Adipocyte (in vitro differentiated cells): ENCODE data around the gene SEH1L.
"Not testable (repeated sequence)": the region's sequence is repeated elsewhere in the genome, so short reads cannot be mapped to it uniquely, and the experiment has no call there.

Experiments
- DNase-seq: peaks from one replicate; pipeline ENCODE4 v3.0.0-alpha.2; 2015; ENCODE audit warnings: low read depth
- H3K27me3 ChIP-seq: replicated peaks from 2 replicates; pipeline ENCODE4 v1.7.0; 2013; ENCODE audit warnings: mild to moderate bottlenecking, low read length, moderate library complexity; ENCODE audit not compliant: control insufficient read depth, insufficient read depth
- H3K36me3 ChIP-seq: 2 replicates; pipeline ENCODE4 v1.7.0; 2013; ENCODE audit warnings: low read length, mild to moderate bottlenecking, moderate library complexity; ENCODE audit not compliant: control insufficient read depth, insufficient read depth, severe bottlenecking
- H3K4me1 ChIP-seq: 2 replicates; pipeline ENCODE4 v1.7.0; 2013; ENCODE audit warnings: mild to moderate bottlenecking, low read length, moderate library complexity; ENCODE audit not compliant: control insufficient read depth, insufficient read depth
- H3K4me3 ChIP-seq: 2 replicates; pipeline ENCODE4 v1.7.0; 2013; ENCODE audit warnings: mild to moderate bottlenecking, low read length, moderate library complexity
- H3K9ac ChIP-seq: 2 replicates; pipeline ENCODE4 v1.7.0; 2013; ENCODE audit warnings: mild to moderate bottlenecking, low read length, moderate library complexity
- H3K9me3 ChIP-seq: 2 replicates; pipeline ENCODE4 v1.7.0; 2013; ENCODE audit warnings: mild to moderate bottlenecking, low read length, moderate library complexity; ENCODE audit not compliant: control insufficient read depth

The SEH1L gene

GRCh38 chr18:12980065-12980464 lies 32.3 kb downstream of the SEH1L start:
- peaks cover 47% of the 10 kb centered on the region for H3K36me3 ChIP-seq
- not testable (repeated sequence) for H3K9me3 ChIP-seq, DNase-seq, H3K4me1 ChIP-seq, H3K9ac ChIP-seq, H3K27me3 ChIP-seq, H3K4me3 ChIP-seq

GRCh38 chr18:12989397-12990122 lies 41.7 kb downstream of the SEH1L start:
- Histone ChIP-seq H3K4me1 (peaks cover 16% of the 10 kb centered on the region), H3K4me3 (no peak overlapping the region)

GRCh38 chr18:12990123-12990475 lies 42.3 kb downstream of the SEH1L start:
- H3K36me3 ChIP-seq = peaks cover 10% of the 10 kb centered on the region
- H3K9me3 ChIP-seq = no peaks in the 10 kb centered on the region
- DNase-seq = no peak
- H3K4me3 ChIP-seq = peak overlapping the region; percentile 87
- peaks cover 16% of the 10 kb centered on the region for H3K4me1 ChIP-seq
- peak overlapping the region; percentile 92 for H3K9ac ChIP-seq
- H3K27me3 ChIP-seq = no peaks in the 10 kb centered on the region

More at GRCh38 chr18:12989397-12990122, 41.7 kb downstream of the SEH1L start:
- Histone ChIP-seq H3K9me3 (no peaks in the 10 kb centered on the region), H3K36me3 (peaks cover 14% of the 10 kb centered on the region), H3K27me3 (no peaks in the 10 kb centered on the region), H3K9ac (no peak overlapping the region)
- no peak for DNase-seq

GRCh38 chr18:12990641-12990966 lies 42.8 kb downstream of the SEH1L start:
- H3K4me3 ChIP-seq = peak overlapping the region; percentile 87
- H3K4me1 ChIP-seq = peaks cover 16% of the 10 kb centered on the region
- DNase-seq = no peak
- H3K27me3 ChIP-seq = no peaks in the 10 kb centered on the region
- H3K36me3 ChIP-seq = peaks cover 7% of the 10 kb centered on the region
- peak overlapping the region; percentile 92 for H3K9ac ChIP-seq
- no peaks in the 10 kb centered on the region for H3K9me3 ChIP-seq

GRCh38 chr18:12990967-12991820 lies 43.4 kb downstream of the SEH1L start, which contains the start of gene CEP192:
CEP192 (plus strand) TSS chr18:12991362; CDS start chr18:12999425, 8,063 bp downstream.
- H3K4me3 ChIP-seq = peak within 1 kb of the TSS; percentile 87
- peak within 1 kb of the TSS; percentile 92 for H3K9ac ChIP-seq
- no peaks in the 10 kb centered on the region for H3K27me3 ChIP-seq
- peak; percentile 99 for DNase-seq
- H3K36me3 ChIP-seq = peaks cover 7% of the 10 kb centered on the region
- H3K9me3 ChIP-seq = no peaks in the 10 kb centered on the region
- H3K4me1 ChIP-seq = peaks cover 16% of the 10 kb centered on the region

- Histone ChIP-seq H3K36me3 (peaks cover 4% of the 10 kb centered on the region), H3K4me3 (peak overlapping the region; percentile 87), H3K9me3 (no peaks in the 10 kb centered on the region), H3K27me3 (no peaks in the 10 kb centered on the region), H3K9ac (peak overlapping the region; percentile 92), H3K4me1 (peaks cover 16% of the 10 kb centered on the region)
- DNase-seq = no peak
These were observed 44.0 kb downstream of the SEH1L start for GRCh38 chr18:12991821-12992179.

- DNase-seq = no peak
- H3K27me3 ChIP-seq = no peaks in the 10 kb centered on the region
- H3K36me3 ChIP-seq = no peaks in the 10 kb centered on the region
- H3K9me3 ChIP-seq = no peaks in the 10 kb centered on the region
- peaks cover 16% of the 10 kb centered on the region for H3K4me1 ChIP-seq
- no peak overlapping the region for H3K9ac ChIP-seq
- H3K4me3 ChIP-seq = no peak overlapping the region
These were observed 45.6 kb downstream of the SEH1L start for GRCh38 chr18:12993439-12993838.

- Histone ChIP-seq H3K4me3 (no peak overlapping the region), H3K36me3 (no peaks in the 10 kb centered on the region), H3K9me3 (no peaks in the 10 kb centered on the region), H3K27me3 (no peaks in the 10 kb centered on the region), H3K4me1 (peaks cover 15% of the 10 kb centered on the region), H3K9ac (no peak overlapping the region)
- no peak for DNase-seq
These were observed 47.6 kb downstream of the SEH1L start for GRCh38 chr18:12995424-12995823.

GRCh38 chr18:12995952-12996477 lies 48.2 kb downstream of the SEH1L start:
- Histone ChIP-seq H3K9ac (no peak overlapping the region), H3K36me3 (no peaks in the 10 kb centered on the region), H3K9me3 (no peaks in the 10 kb centered on the region), H3K27me3 (no peaks in the 10 kb centered on the region), H3K4me1 (peaks cover 12% of the 10 kb centered on the region), H3K4me3 (no peak overlapping the region)
- DNase-seq = no peak

GRCh38 chr18:12996661-12997292 lies 49.0 kb downstream of the SEH1L start:
- Histone ChIP-seq H3K4me1 (peaks cover 12% of the 10 kb centered on the region), H3K4me3 (no peak overlapping the region), H3K9ac (no peak overlapping the region), H3K27me3 (no peaks in the 10 kb centered on the region), H3K36me3 (no peaks in the 10 kb centered on the region), H3K9me3 (no peaks in the 10 kb centered on the region)
- DNase-seq = no peak

GRCh38 chr18:12997330-12997729 lies 49.5 kb downstream of the SEH1L start:
- not testable (repeated sequence) for H3K36me3 ChIP-seq, H3K4me3 ChIP-seq, H3K9ac ChIP-seq, H3K27me3 ChIP-seq, H3K9me3 ChIP-seq, H3K4me1 ChIP-seq, DNase-seq
